HG03139 (cell line): ENCODE measurements around the gene RAET1L.
"Not testable (repeated sequence)": the region's sequence is repeated elsewhere in the genome, so short reads cannot be mapped to it uniquely, and the experiment has no call there.

ENCODE experiments used
- ATAC-seq: cut with Tn5 transposase; IDR thresholded peaks from one replicate; pipeline ENCODE4 v1.9.1; 2021; ENCODE audit not compliant: unreplicated experiment

RAET1L gene

DNA sequence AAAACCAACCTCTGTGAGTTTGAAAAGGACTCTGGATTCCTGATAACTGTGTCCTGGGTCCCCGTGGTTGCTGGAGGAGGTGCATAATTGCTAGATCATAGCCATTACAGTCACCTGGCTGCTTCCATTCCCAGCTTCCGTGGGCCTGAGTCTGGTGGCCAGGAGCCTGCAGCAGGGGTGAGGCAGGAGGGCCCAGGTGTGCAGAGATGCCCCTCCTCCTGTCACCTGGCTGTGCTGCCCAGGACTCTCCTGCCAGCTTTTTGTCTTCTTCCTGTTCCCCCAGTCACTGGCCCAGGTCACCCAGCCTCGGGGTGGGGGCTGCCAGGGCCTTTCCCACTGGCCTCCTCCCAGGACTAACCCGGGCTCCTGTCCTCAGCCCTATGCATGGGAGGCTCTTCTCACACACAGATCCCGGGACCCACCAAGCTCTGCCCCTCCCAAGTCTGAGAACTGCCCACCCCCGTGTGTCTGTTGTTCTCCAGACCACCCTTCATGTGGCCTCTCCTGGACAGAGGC lies 30.0 kb downstream of the RAET1L start:
- ATAC-seq = no peak

DNA sequence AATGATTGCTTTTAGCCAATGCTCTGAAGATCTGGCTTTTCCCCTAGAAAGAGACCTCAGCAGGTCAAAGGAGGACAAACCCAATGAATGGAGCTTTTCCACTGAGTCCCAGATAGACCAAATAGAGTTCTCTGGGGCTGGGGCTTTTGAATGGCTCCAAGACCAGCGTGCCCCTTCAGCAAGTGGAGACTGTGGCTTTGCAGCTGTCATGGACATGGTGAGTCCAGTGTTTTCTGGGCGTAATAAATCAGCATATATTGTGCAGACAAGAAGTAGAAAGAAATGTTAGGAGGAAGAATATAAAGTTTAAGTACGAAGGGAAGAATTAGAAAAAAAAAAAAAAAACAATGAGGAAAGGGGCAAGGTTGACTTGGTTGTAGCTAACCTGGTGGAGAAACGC lies 33.5 kb downstream of the RAET1L start:
- ATAC-seq = no peak

DNA sequence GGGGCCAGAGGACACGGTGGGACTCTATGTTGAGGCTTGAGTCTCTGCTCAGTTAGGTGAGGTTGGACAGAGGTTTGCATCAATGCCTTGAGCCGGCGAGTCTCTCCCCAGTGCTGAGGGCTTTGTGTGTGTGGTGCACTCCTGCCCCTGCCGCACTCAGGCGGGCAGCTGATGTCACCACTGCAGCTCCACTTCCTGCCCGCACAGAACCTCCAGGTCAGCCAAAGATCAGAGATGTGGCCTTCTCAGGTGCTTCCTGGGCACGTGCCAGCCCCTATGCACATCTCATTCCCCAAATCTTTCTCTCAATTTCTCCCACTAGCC lies 33.9 kb downstream of the RAET1L start:
- ATAC-seq = not testable (repeated sequence)

DNA sequence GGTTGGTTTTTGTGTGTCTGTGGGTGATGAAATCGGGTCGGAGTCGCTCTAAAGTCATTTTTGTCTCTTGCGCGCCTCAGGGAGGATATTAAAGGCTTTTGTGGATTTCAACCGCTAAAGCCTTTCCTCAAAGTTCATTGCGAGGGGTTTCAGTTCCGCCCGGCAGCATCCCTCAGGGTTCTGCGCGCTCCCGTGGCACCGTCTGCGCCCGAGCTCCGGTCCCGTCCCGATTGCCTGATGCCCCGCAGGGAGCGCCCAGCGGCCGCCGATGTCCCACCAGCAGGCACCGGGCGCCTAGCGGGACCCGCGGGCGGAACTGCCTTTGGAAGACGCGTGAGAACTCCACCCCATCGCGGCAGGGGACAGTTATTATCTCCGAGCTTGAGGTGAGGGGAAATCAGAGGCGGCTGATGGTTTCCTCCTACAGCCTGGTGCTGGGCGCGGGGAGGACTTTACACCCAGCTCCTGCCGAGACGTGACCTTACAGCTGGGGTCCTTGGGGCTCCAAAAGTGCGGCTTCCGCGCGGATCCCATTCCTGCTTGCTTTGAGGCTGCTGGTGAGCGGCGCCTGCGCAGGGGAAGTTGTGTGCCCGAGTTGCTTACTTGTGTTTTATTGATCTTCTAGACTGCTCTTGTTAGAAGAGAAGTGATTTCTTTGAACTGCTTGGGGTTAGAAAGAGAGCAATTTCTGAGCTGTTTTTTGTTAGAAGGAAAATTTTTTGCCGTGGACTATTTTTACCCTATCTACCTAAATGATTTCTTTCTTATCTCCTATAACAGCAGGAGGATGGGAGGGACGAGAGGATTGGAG lies 34.5 kb downstream of the RAET1L start:
- ATAC-seq = no peak

DNA sequence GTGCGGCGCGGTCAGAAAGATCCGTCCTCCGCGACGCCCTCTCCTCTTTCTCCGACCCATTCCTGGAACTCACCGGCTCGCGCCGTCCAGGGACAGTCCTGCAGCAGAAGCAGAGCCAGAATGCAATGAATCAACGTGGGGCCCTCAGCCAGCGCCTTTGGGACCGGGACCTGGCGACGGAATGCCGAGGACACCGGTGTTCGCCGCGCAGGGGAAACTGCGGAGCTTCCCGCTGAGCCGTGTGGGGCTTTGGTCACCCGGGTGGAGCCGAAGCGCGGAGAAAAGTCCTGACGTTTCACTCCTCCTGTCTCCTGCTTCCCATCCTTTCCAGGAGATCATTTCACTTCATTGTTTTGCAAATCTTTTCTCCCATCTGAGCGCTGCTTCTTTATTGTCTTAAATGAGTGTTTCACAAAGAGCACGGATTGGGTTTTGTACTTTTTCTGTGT lies 35.1 kb downstream of the RAET1L start:
- no peak for ATAC-seq

DNA sequence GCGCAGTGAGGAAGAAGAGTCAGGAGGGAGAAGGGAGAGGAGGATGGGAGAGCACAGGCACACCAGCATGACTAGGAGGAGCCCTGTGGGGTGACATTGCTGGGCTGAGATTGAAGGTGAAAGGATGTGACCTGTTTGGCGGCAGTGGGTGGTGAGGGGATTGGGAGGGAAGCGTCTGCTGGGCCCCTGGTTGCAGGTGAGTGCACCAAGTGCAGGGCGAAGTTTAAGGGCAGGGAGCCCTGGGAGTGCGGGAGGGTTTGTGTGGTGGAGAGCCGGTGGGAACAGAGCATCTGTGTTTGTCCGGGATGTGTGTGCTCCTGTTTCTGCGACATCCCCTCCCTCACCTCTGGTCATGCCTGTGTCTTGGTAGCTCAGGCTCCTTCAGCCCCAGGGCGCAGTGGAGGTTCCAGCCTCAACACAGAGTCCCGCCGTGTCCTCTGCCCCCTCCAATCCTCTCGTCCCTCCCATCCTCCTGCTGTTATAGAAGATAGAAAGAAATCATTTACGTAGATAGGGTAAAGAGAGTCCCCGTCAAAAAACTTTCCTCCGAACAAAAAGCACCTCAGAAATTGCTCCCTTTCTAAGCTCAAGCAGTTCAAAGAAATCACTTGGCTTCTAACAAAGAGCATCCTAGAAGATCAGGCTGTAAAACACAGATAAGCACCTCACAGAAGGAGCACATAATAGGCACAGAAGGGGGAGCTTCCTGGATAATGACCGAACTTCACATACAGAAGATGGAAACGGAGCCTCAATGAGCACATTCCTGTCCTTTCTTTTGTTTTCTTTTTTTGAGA lies 36.6 kb downstream of the RAET1L start:
- no peak for ATAC-seq

DNA sequence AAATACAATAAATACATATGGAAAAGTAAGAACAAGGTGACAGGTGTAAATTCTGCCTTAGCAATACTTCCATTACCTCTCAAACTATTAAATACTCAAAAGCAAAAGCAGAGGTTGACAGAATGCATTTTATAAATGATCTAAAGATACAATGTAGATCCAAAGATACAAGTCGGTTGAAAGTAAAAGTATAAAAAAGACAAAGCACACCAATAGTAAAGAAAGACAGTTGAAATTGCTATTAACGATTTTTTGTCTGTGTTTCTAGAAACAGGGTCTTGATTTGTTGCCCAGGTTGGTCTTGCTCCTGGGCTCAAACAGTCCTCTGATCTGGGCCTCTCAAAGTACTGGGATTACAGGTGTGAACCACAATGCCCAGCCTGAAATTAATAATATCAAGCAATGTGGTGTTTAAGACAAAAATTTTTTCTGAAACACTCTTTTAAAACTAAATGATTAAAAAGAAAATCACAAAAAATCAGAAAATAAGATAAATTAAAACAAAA lies 37.7 kb downstream of the RAET1L start:
- no peak for ATAC-seq

DNA sequence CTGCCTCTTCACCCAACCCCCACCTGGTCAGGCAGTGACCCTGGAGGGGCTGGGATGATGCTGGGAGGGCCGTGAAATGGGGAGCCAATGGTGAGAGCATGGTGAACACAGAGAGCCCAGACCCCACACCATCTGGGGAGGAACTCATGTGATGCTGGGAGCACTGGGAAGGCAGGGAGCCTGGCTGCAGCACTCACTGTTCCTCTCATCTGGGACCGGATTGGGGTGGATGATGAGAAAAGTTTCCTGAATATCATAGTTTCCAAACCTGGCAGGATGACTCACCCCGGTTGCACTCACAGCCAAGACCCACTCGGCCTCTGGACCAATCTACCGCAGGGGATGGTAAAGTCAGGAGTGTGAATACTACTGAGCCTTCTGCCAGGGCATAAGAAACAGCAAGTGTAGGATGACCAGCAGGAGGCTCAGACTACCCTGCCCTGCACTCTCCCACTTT lies 39.8 kb downstream of the RAET1L start:
- ATAC-seq = no peak

DNA sequence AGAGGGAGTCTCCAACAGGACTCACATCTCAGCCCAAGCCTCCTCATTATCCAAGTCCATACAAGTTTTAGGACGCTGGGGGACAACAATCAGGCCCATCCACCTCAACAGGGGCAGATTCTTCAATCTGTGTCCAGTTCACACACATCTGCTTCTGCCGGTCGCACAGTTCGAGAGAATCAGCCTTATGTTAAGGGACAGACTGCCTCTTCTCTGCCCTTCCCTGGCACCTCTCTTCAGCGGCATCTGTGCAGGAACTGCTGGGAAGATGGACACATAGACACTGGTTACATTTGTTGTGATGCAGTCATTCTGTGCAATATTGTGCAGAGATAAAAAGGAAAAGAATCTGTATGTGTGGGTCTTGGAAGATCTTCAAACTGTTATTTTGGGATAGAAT lies 40.6 kb downstream of the RAET1L start:
- no peak for ATAC-seq

DNA sequence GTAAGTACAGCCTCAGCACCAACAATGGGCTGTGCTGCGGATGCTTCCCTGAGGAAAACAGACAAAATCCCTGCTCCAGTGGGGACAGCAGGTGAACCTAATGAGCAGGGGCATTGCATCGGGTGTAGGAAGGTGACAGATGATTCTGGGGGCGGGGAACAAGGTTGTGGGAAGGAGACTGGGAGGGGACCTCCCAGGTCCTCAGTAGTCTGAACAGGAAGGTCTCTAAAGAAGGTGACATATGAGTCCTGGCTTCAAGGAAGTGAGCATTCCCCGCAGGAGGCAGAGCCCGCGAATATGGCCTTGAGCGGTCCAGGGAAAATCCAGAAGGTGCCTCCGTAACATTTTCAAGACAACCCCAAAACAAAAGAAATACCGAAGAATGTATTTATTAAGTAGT lies 42.2 kb downstream of the RAET1L start:
- ATAC-seq = no peak

DNA sequence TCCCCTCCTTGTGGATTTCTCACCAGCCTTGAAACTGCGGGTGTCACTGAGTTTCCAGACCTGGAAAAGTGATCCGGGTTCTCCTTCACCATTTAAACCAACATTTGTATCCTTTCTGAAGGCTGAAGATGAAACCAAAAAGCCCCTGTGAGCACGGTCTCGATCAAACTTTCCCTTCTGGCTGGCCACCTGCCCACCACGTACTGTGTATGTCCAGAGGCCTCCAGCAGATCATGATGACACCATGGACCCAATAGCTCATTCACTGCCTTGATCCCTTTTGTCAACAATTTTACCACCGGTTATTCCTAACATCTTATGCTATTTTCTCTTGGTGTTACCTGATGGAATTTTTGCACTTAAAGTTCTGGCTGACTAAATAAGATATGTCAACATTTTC lies 46.0 kb downstream of the RAET1L start:
- ATAC-seq = no peak

DNA sequence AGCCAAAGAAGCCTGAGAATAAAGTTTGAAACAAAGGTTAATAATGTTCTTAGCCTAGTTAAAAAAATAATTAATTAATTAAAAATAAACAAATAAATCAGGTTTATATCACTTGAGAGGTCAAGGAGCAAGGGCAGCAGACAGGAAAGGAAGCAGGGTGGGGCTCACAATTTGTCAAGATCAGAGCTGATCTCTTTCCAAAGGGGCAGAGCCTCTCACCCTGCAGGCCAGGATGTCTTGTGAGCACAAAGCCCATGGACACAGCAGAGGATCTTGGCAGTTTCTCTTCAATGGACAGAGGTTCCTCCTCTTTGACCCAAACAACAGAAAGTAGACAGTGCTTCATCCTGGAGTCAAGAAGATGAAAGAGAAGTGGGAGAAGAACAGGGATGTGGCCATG lies 46.7 kb downstream of the RAET1L start:
- no peak for ATAC-seq

DNA sequence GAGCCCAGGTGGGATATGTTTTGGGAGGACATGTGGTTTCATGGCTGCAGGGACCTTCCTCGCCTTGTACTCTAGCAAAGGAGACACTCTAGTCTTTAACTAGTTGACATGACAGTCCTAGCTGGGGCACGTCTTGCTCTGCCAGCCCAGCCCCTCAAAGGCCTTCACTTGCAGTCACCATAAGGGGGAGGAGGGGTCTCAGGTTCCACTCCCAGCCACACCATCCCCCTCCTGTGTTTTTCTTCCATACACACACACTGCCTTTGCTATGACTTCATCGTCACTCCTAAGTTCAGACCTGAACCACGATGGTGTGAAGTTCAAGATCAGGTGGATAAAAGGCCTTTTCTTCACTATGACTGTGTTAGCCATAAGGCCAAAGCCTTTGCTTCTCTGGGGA lies 48.1 kb downstream of the RAET1L start:
- ATAC-seq = no peak

DNA sequence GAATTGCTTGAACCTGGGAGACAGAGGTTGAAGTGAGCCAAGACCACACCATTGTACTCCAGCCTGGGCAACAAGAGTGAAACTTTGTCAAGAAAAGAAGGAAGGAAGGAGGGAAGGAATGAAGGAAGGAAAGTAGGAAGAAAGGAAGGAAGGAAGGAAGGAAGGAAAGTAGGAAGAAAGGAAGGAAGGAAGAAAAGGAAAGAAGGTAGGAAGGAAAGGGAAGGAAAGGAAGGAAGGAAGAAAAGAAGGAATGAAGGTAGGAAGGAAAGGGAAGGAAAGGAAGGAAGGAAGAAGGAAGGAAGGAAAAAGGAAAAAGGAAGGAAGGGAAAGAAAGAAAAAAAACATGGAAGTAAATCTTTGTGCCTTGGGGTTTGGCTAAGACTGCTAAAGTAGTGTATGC lies 49.9 kb downstream of the RAET1L start:
- no peak for ATAC-seq

DNA sequence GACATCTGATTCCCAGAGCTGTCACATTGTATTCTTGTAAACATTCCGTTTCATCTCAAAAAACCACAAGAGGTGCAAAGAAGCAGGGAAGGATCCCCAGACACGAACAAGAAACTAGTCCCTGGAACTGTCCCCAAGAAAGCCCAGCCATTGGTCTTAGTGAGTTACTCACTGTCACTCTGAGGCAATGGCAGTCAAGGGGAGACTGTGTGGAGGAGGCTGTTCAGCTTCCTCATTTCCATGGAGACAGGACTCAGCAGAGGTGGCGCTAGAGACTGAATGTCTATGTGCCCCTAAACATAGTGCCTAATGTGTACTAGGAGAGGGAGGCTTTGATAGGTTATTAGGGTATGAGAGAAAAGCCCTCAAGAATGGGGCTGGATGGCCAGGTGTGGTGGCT lies 50.5 kb downstream of the RAET1L start:
- ATAC-seq = no peak

DNA sequence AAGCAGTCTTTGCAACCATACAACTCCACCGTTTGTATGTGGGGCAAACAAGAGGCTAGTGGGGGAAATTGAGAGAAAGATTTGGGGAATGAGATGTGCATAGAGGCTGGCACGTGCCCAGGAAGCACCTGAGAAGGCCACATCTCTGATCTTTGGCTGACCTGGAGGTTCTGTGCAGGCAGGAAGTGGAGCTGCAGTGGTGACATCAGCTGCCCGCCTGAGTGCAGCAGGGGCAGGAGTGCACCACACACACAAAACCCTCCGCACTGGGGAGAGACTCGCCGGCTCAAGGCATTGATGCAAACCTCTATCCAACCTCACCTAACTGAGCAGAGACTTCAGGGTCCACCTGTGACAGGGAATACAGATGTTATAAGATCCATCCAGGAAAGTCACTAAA lies 50.9 kb downstream of the RAET1L start:
- ATAC-seq = not testable (repeated sequence)

DNA sequence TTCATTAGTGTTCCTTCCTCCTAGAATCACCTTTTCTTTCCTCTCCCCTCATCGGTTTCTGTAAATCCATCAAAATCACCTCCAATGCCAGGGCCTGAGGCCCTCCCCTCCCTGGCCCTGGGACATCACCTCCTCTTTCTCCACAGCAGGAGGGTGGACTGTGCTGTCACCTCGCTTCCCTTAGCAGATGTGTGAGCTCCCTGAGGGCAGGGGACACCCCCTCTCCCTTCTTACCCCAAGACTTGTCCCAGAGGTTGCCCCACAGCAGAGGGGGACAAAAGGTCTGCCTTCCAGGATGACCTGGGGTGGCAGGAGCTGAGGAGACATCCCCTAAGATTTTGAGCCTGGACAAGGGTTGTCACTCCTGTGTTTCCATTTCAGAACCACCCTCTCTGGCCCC lies 55.7 kb downstream of the RAET1L start:
- no peak for ATAC-seq

DNA sequence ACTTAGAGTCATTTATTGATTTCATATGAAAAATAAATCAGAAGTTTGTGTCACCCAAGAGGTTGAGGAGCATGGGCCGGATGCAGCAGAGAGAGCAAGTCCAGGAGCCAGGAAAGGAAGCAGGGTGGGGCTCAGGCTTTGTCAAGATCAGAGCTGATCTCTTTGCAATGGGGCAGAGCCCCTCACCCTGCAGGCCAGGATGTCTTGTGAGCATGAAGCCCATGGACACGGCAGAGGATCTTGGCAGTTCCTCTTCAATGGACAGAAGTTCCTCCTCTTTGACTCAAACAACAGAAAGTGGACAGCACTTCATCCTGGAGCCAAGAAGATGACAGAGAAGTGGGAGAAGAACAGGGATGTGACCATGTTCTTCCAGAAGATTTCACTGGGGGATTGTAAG lies 56.4 kb downstream of the RAET1L start:
- ATAC-seq = not testable (repeated sequence)
